HCT116 (cell line): Measurements from ENCODE around the gene SAMD7. TPM values are rescaled to one million over a fixed set of nuclear protein-coding genes. Genes with fewer than 3 reads are reported as not detected.

Experiments
- ATAC-seq: fragments of 200-7000 bp; cut with Tn5 transposase; 2 replicates; pipeline ENCODE4 v1.9.1; 2020; ENCODE audit warnings: mild to moderate bottlenecking, moderate library complexity
- BruUV-seq: library from RNA; stranded (reverse); fragments of 400-500 nt; replicated peaks from 2 replicates; lab custom pipeline; 2021; lab: Mats Ljungman, UMichigan
- CTCF ChIA-PET: fragments of 300-600 bp; sonication (Branson Sonifier 250); formaldehyde crosslinking; loops from one replicate; lab custom pipeline; 2021; ENCODE audit warnings: antibody characterized with exemption; lab: Charles Lee
- POLR2A ChIA-PET: fragments of 300-600, 350-600 bp; sonication (Branson Sonifier 250); formaldehyde crosslinking; loops from one replicate; lab custom pipeline; 2021; ENCODE audit warnings: antibody characterized with exemption; lab: Charles Lee
- RAD21 ChIA-PET, 2 experiments: fragments of 300-600 bp; sonication (Branson Sonifier 250); formaldehyde crosslinking; loops; one replicate each; lab custom pipeline; 2023; ENCODE audit warnings: low total read pairs in 2 of 2; ENCODE audit not compliant: uncharacterized antibody in 2 of 2, unreplicated experiment in 2 of 2, low non-redundant PET in 1 of 2; lab: Charles Lee
- DNase-seq: peaks from one replicate; pipeline ENCODE4 v3.0.0-alpha.2; 2010; ENCODE audit warnings: low read depth, low spot score
- H2AFZ ChIP-seq: fragments of 200-600 bp; shearing (Covaris generic), sonication (generic); 2 replicates; pipeline ENCODE4 v1.6.1; 2017; ENCODE audit warnings: low read depth, mixed run types, mixed read lengths, antibody characterized with exemption, low read length; ENCODE audit not compliant: poor library complexity, severe bottlenecking
- H3K27ac ChIP-seq: 2 replicates; pipeline ENCODE4 v1.5.1; 2012; ENCODE audit warnings: low read depth, low read length
- H3K27me3 ChIP-seq: fragments of 200-600 bp; sonication (generic); 2 replicates; pipeline ENCODE4 v1.6.1; 2016; ENCODE audit warnings: mixed run types, low read length, mixed read lengths; ENCODE audit not compliant: insufficient read depth
- H3K36me3 ChIP-seq, 2 experiments: fragments of 200-500 bp in 1 of 2; fragments of 200-600 bp in 1 of 2; sonication (Bioruptor generic) in 1 of 2; sonication (generic) in 1 of 2; 2 replicates each; pipeline versions ENCODE4 v1.5.1 to v1.6.1; 2014 to 2016; ENCODE audit warnings: low read length in 2 of 2, inconsistent platforms in 1 of 2, mixed read lengths in 1 of 2, mixed run types in 1 of 2; ENCODE audit not compliant: insufficient read depth in 2 of 2, control insufficient read depth in 1 of 2
- H3K4me1 ChIP-seq, 2 experiments: fragments of 200-600 bp in 1 of 2; sonication (generic) in 1 of 2; 2 replicates each; pipeline versions ENCODE4 v1.5.1 to v1.6.1; 2012 to 2017; ENCODE audit warnings: low read length in 2 of 2, inconsistent platforms in 1 of 2, mild to moderate bottlenecking in 1 of 2, mixed read lengths in 1 of 2, mixed run types in 1 of 2, moderate library complexity in 1 of 2; ENCODE audit not compliant: insufficient read depth in 2 of 2, control insufficient read depth in 1 of 2
- H3K4me2 ChIP-seq: fragments of 200-600 bp; sonication (generic); 2 replicates; pipeline ENCODE4 v1.6.1; 2017; ENCODE audit warnings: mixed run types, low read length, mixed read lengths
- H3K4me3 ChIP-seq, 2 experiments: fragments of 200-600 bp in 1 of 2; sonication (generic) in 1 of 2; replicated peaks in 1 of 2; 2 replicates each; pipeline ENCODE4 v1.5.1; 2011 to 2016; ENCODE audit warnings: low read length in 2 of 2, control low read depth in 1 of 2, low read depth in 1 of 2, mild to moderate bottlenecking in 1 of 2, mixed read lengths in 1 of 2, mixed run types in 1 of 2
- H3K79me2 ChIP-seq: fragments of 200-600 bp; sonication (generic); 2 replicates; pipeline ENCODE4 v1.6.1; 2017; ENCODE audit warnings: mild to moderate bottlenecking, mixed run types, low read length, moderate library complexity, mixed read lengths; ENCODE audit not compliant: insufficient read depth
- H3K9ac ChIP-seq: fragments of 200-600 bp; sonication (generic); 2 replicates; pipeline ENCODE4 v1.6.1; 2016; ENCODE audit warnings: low read length, mixed read lengths
- H3K9me2 ChIP-seq: fragments of 200-600 bp; sonication (generic), shearing (Covaris generic); 2 replicates; pipeline ENCODE4 v1.6.1; 2017; ENCODE audit warnings: mixed run types, mild to moderate bottlenecking, moderate library complexity; ENCODE audit not compliant: insufficient read depth
- H3K9me3 ChIP-seq, 2 experiments: fragments of 200-500 bp in 1 of 2; fragments of 200-600 bp in 1 of 2; sonication (Bioruptor generic) in 1 of 2; sonication (generic) in 1 of 2; 2 replicates each; pipeline ENCODE4 v1.6.1; 2014 to 2017; ENCODE audit warnings: low read length in 2 of 2, mixed read lengths in 2 of 2, inconsistent platforms in 1 of 2, low read depth in 1 of 2, mild to moderate bottlenecking in 1 of 2, mixed run types in 1 of 2, moderate library complexity in 1 of 2; ENCODE audit not compliant: control insufficient read depth in 1 of 2, insufficient read depth in 1 of 2
- H4K20me1 ChIP-seq: fragments of 200-600 bp; sonication (generic), shearing (Covaris generic); 2 replicates; pipeline ENCODE4 v1.6.1; 2017; ENCODE audit warnings: mixed run types, mild to moderate bottlenecking, moderate library complexity; ENCODE audit not compliant: insufficient read depth
- CTCF ChIP-seq, 3 experiments: fragments of 200-600 bp in 1 of 3; sonication (generic) in 1 of 3; IDR thresholded peaks in 2 of 3; conservative IDR thresholded peaks in 1 of 3; 2 replicates each; pipeline ENCODE4 v1.5.1; 2012 to 2017; ENCODE audit warnings: low read depth in 2 of 3, low read length in 2 of 3, antibody characterized with exemption in 1 of 3, borderline replicate concordance in 1 of 3, control low read depth in 1 of 3, mild to moderate bottlenecking in 1 of 3, mixed read lengths in 1 of 3, mixed run types in 1 of 3, moderate library complexity in 1 of 3; ENCODE audit not compliant: insufficient read depth in 1 of 3
- EGR1 ChIP-seq: IDR thresholded peaks from 2 replicates; pipeline ENCODE4 v1.6.1; 2012; ENCODE audit warnings: low read depth
- ELF1 ChIP-seq: IDR thresholded peaks from 2 replicates; pipeline ENCODE4 v1.6.1; 2012; ENCODE audit warnings: low read depth, borderline replicate concordance
- EZH2phosphoT487 ChIP-seq: fragments of 200-600 bp; IDR thresholded peaks from 2 replicates; pipeline ENCODE4 v1.6.1; 2018; ENCODE audit warnings: antibody characterized with exemption, borderline replicate concordance
- POLR2AphosphoS5 ChIP-seq: IDR thresholded peaks from 2 replicates; pipeline ENCODE4 v1.6.1; 2011; ENCODE audit warnings: mild to moderate bottlenecking, low read depth, low read length, moderate library complexity
- REST ChIP-seq: IDR thresholded peaks from 2 replicates; pipeline ENCODE4 v1.6.1; 2012; ENCODE audit warnings: low read depth
- YY1 ChIP-seq: IDR thresholded peaks from 2 replicates; pipeline ENCODE4 v1.6.1; 2011; ENCODE audit warnings: low read length, low read depth, moderate library complexity, mild to moderate bottlenecking; ENCODE audit not compliant: insufficient replicate concordance; ENCODE audit errors: extremely low read depth
- ZBTB33 ChIP-seq: IDR thresholded peaks from 2 replicates; pipeline ENCODE4 v1.6.1; 2011; ENCODE audit warnings: mild to moderate bottlenecking, low read length, moderate library complexity; ENCODE audit not compliant: insufficient replicate concordance; ENCODE audit errors: extremely low read depth
- ZFX ChIP-seq: fragments of 450-650 bp; IDR thresholded peaks from 2 replicates; pipeline ENCODE4 v1.6.1; 2017
- intact Hi-C: fragments of 100-400 bp; cut with micrococcal nuclease; formaldehyde crosslinking; loops from 2 replicates; pipeline ENCODE4 v1.10.0; 2022
- total RNA-seq: library from RNA; stranded (reverse); gene quantifications from one replicate; pipeline ENCODE4 v1.2.1, GENCODE V29; 2021; ENCODE audit not compliant: unreplicated experiment

The SAMD7 gene
- total RNA-seq, 1 experiment from 2014 or later, result not detected

GRCh38 chr3:169923189-169923588, 11.8 kb downstream of the SAMD7 start:
- Histone ChIP-seq H4K20me1 (no peaks in the 10 kb centered on the region), H3K9me3 (no peaks in the 10 kb centered on the region), H3K36me3 (no peaks in the 10 kb centered on the region), H3K79me2 (no peaks in the 10 kb centered on the region), H3K27ac (no peak overlapping the region), H2AFZ (no peak overlapping the region), H3K9me2 (no peaks in the 10 kb centered on the region), H3K27me3 (no peaks in the 10 kb centered on the region), H3K4me1 (no peaks in the 10 kb centered on the region), H3K4me3 (no peak overlapping the region), H3K4me2 (no peak overlapping the region), H3K9ac (no peak overlapping the region)
- DNase-seq (no peak), ATAC-seq (no peak)
- TF ChIP-seq REST, result no peak
- TF ChIP-seq EZH2phosphoT487, result no peak
- no peak for TF ChIP-seq YY1
- TF ChIP-seq CTCF (IDR thresholded peaks at IDR 0.05 in 2 of 3, conservative IDR thresholded peaks at IDR 0.05 in 1 of 3; ENCODE audit: borderline replicate concordance in 1 of 3, insufficient read depth in 1 of 3, low read depth in 2 of 3, low read length in 2 of 3), result no peak
- TF ChIP-seq EGR1, result no peak
- TF ChIP-seq ZBTB33, result no peak
- no peak for TF ChIP-seq POLR2AphosphoS5
- TF ChIP-seq ELF1, result no peak
- TF ChIP-seq ZFX, result no peak
- POLR2A ChIA-PET, result no interaction called here
- intact Hi-C loops, result no loop called here
- RAD21 ChIA-PET, result no interaction called here
- BruUV-seq, result no TSS peak
- CTCF ChIA-PET, result no interaction called here
